ENCODE data around the gene OAS2.

The OAS2 gene

GRCh38 chr12:113061061-113061694 lies 82.9 kb downstream of the OAS2 start:
- DNase-seq: no peak
